ENCODE results near the gene LDLRAD2. TPM values are rescaled to one million over a fixed set of nuclear protein-coding genes. Genes with fewer than 3 reads are reported as not detected.
A peak's percentile ranks its signal among the peaks of the same experiment; 100 is the strongest.

LDLRAD2 gene
- total and polyA plus RNA-seq, 7 donors = 0.04 to 1.7 (median 0.77) TPM; not detected in 3

DNA sequence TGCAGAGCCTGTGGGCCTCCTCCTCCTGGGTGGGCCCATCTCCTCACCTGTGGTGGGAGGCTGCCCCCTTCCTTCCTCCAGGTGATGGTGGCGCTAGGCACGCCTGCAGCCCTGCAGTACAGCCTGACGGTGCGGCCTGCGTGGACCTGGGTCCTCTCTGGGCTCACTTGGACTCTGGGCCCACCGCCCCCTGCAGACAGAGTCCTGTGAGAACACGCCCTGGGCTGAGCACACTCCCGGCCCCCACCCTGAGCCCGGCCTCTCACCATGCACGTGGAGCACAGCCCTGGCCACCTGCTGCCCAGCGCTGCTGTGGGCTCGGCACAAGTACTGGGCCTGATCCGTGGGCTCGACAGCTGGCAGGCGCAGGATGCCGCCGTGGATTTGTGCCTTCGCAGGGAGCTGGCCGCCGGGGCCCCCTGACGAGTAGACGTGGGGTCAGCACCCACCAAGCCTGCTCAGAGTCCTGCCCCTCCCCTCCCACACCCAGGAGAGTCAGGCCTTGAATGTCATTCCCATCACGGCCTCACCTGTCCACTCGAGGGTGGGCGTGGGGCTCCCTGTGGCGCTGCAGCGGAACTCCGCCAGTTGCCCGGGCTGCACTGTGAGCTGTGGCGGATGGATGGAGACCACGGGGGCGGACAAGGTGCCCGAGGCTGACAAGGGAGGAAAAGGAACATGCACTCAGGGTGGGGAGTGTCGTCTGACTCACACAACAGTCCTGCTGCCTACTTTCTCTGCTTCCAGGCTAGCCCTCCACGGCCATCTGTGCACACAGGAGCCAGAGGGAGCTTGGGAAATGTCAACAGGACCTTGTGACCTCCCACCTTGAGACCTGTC, 43.4 kb downstream of the LDLRAD2 start:
- Histone ChIP-seq H3K4me3 (no peak overlapping the region), H3K4me1 (no peaks in the 10 kb centered on the region), H3K27ac (no peak overlapping the region), H3K36me3 (ENCODE audit: insufficient read depth in 1 of 2, low read depth in 1 of 2) (peaks cover 0 to 100% of the 10 kb centered on the region in 2 donors), H3K27me3 (ENCODE audit: insufficient read depth in 3 of 3, low read length in 2 of 3) (no peaks in the 10 kb centered on the region), H3K9me3 (no peaks in the 10 kb centered on the region)
- TF ChIP-seq, protein P1, sequence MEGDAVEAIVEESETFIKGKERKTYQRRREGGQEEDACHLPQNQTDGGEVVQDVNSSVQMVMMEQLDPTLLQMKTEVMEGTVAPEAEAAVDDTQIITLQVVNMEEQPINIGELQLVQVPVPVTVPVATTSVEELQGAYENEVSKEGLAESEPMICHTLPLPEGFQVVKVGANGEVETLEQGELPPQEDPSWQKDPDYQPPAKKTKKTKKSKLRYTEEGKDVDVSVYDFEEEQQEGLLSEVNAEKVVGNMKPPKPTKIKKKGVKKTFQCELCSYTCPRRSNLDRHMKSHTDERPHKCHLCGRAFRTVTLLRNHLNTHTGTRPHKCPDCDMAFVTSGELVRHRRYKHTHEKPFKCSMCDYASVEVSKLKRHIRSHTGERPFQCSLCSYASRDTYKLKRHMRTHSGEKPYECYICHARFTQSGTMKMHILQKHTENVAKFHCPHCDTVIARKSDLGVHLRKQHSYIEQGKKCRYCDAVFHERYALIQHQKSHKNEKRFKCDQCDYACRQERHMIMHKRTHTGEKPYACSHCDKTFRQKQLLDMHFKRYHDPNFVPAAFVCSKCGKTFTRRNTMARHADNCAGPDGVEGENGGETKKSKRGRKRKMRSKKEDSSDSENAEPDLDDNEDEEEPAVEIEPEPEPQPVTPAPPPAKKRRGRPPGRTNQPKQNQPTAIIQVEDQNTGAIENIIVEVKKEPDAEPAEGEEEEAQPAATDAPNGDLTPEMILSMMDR (IDR thresholded peaks at IDR 0.05) = no peak
- peak in 1 of 4 donors; percentile 12 for ATAC-seq
- intact Hi-C loops (cut with DNase I) = no loop called here
- WGBS, 3 donors = 86 to 89% (median 87%) methylated on average over 34 to 35 of the region's 35 CpGs
- peak in 1 of 2 donors; percentile 52 for DNase-seq

DNA sequence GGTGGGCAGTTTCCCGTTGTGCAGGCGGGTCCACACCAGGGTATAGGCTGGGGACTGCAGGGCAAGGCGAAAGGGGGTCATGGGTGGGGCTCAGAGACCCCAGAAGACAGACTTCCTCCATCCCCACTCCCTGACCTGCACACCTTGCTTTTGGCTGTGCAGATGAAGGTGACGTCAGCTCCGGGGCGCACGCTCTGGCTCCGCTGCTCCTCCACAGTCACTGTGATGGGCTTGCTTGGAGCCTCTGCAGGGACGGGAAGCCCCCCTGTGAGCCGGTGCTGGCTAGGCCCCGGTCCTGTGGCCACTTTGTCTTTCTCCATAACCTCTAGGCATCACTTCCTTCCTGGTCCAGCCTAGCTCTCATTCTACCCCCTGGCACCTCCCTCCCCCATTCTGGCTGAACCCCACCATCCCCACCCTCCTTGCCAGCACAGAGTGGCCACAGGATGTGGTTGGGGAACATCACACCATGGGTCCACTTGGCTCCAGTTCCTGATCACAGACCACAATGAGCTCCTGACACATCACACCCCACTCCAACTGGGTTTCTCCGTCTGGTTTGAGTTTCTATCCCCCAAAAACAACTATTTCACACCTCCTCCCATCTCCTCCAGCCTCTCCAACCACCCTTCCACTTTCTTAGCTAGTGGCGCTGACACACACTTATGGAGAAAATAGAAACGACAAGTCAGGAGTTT, 45.2 kb downstream of the LDLRAD2 start:
- no peak overlapping the region for H3K4me3 ChIP-seq
- intact Hi-C loops (cut with DNase I) = no loop called here
- no peak overlapping the region for H3K27ac ChIP-seq
- peaks cover 5 to 100% of the 10 kb centered on the region in 2 donors for H3K36me3 ChIP-seq (ENCODE audit: insufficient read depth in 1 of 2, low read depth in 1 of 2)
- no peaks in the 10 kb centered on the region for H3K9me3 ChIP-seq
- WGBS, 3 donors = 88 to 94% (median 90%) methylated on average over 14 of the region's 14 CpGs
- TF ChIP-seq, protein P1 (IDR thresholded peaks at IDR 0.05) = no peak
- DNase-seq (no peak), ATAC-seq (no peak)
- no peaks in the 10 kb centered on the region for H3K27me3 ChIP-seq (ENCODE audit: insufficient read depth in 3 of 3, low read length in 2 of 3)
- H3K4me1 ChIP-seq = no peaks in the 10 kb centered on the region

DNA sequence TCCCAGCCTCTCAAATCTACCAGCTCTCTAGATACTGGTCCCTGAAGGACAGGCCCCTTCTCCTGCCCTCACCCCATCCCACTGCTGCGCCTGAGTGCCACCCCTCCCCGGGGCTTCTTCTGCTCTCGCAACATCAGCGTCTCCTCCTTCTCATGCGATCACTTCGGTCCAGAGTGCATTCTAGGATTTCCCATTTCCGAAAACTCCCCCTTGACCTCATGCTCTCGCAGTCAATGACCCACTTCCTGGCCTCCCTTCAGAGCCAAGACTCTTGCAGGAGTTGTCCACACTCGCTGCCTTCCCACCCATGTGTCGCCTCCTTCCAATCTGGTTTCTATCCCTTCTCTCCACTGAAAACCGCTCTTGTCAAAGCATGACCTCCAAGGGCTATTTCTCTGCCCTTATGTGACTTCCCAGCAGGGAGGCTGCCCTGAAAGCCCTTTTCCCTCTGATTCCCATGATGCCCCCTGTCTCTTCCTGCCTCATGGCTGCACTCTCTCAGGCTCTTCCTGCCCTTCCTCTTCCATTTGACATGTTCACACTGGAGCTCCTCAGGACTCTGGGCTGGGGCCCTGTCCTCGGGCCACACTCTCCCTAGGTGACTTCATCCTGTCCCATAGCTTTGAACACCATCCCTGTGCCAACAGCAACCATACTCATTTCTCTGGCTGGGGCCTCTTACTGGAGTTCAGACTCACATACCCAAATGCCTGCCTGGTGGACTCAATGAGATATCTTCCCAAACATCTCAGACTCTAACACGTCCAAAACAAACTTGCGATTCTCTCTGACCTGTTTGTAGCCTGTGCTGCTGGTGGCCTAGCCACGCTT, 46.0 kb downstream of the LDLRAD2 start:
- DNase-seq = no peak

DNA sequence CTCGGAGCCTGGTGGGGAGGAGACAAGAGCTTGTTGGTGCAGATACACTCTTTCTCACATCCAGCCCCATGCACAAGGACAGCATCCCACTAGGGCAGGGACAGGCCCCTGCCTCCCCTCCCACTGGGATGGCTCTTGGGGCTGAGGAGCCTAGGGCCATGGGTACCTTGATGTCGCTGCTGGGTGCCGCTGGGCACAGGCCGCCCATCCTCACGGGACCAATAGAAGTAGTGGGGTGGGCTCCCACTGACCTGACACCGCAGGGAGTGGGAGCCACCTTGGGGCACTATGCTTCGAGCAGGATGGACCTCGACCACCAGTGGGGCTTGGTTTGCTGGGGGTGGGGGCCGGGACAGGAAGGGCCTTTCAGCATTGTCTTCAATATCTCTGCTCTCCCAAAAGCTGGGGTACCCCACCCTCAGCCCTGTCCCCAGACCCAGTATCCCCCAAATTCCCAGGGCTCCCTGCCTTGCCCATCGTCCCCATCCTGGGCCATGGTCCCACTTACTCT, 47.7 kb downstream of the LDLRAD2 start:
- no peak overlapping the region for H3K27ac ChIP-seq
- H3K36me3 ChIP-seq (ENCODE audit: insufficient read depth in 1 of 2, low read depth in 1 of 2) = peaks cover 5 to 90% of the 10 kb centered on the region in 2 donors
- 95 to 96% (median 96%) methylated on average over 9 to 10 of the region's 10 CpGs for WGBS, 3 donors
- TF ChIP-seq, protein P1 (IDR thresholded peaks at IDR 0.05) = no peak
- no peaks in the 10 kb centered on the region for H3K27me3 ChIP-seq (ENCODE audit: insufficient read depth in 3 of 3, low read length in 2 of 3)
- no peaks in the 10 kb centered on the region for H3K4me1 ChIP-seq
- DNase-seq (no peak), ATAC-seq (no peak)
- no peaks in the 10 kb centered on the region for H3K9me3 ChIP-seq
- no peak overlapping the region for H3K4me3 ChIP-seq
- intact Hi-C loops (cut with DNase I) = no loop called here

More for the DNA sequence above, 46.0 kb downstream of the LDLRAD2 start:
- Histone ChIP-seq H3K27ac (no peak overlapping the region), H3K4me3 (no peak overlapping the region), H3K36me3 (ENCODE audit: insufficient read depth in 1 of 2, low read depth in 1 of 2) (peaks cover 5 to 95% of the 10 kb centered on the region in 2 donors), H3K9me3 (no peaks in the 10 kb centered on the region), H3K4me1 (no peaks in the 10 kb centered on the region), H3K27me3 (ENCODE audit: insufficient read depth in 3 of 3, low read length in 2 of 3) (no peaks in the 10 kb centered on the region)
- WGBS, 3 donors = 80 to 83% (median 81%) methylated on average over 15 of the region's 15 CpGs
- TF ChIP-seq, protein P1 (IDR thresholded peaks at IDR 0.05) = no peak
- intact Hi-C loops (cut with DNase I) = no loop called here
- no peak for ATAC-seq

Data from psoas muscle (tissue), 8 donors.